NCI-H2081 (cell line): ENCODE measurements around the gene ZNF107.
"Not testable (repeated sequence)": the region's sequence is repeated elsewhere in the genome, so short reads cannot be mapped to it uniquely, and the experiment has no call there.

Source experiments
- DNase-seq, 2 experiments: peaks; one replicate each; lab custom pipeline; 2025; lab: John Stamatoyannopoulos, UW

The ZNF107 gene

GRCh38 chr7:64643566-64643965 lies 22.4 kb upstream of the ZNF107 start:
- no peak for DNase-seq

- no peak for DNase-seq
Observed at GRCh38 chr7:64651203-64651602, 14.7 kb upstream of the ZNF107 start.

- no peak for DNase-seq
Observed at GRCh38 chr7:64651632-64652165, 14.2 kb upstream of the ZNF107 start.

- no peak for DNase-seq
Observed at GRCh38 chr7:64653721-64654401, 12.1 kb upstream of the ZNF107 start.

- DNase-seq: no peak
Observed at GRCh38 chr7:64654796-64655548, 11.0 kb upstream of the ZNF107 start.

- no peak for DNase-seq
Observed at GRCh38 chr7:64655811-64656210, 10.1 kb upstream of the ZNF107 start.

- no peak for DNase-seq
Observed at GRCh38 chr7:64656489-64656888, 9.4 kb upstream of the ZNF107 start.

GRCh38 chr7:64662091-64662490 lies 3.8 kb upstream of the ZNF107 start:
- DNase-seq: not testable (repeated sequence)

- no peak for DNase-seq
Observed at GRCh38 chr7:64666663-64667050, 724 bp downstream of the ZNF107 start.

GRCh38 chr7:64667311-64667710 lies 1.4 kb downstream of the ZNF107 start:
- DNase-seq: no peak

- no peak for DNase-seq
Observed at GRCh38 chr7:64672414-64672813, 6.5 kb downstream of the ZNF107 start.

GRCh38 chr7:64685091-64685490 lies 19.2 kb downstream of the ZNF107 start:
- no peak for DNase-seq

GRCh38 chr7:64685741-64686140 lies 19.8 kb downstream of the ZNF107 start:
- DNase-seq: no peak

GRCh38 chr7:64686493-64687184 lies 20.7 kb downstream of the ZNF107 start:
- DNase-seq: no peak

GRCh38 chr7:64687249-64687648 lies 21.3 kb downstream of the ZNF107 start:
- DNase-seq: peak in 1 of 2 experiments; percentile 31

- DNase-seq: no peak
Observed at GRCh38 chr7:64688988-64689387, 23.1 kb downstream of the ZNF107 start.

GRCh38 chr7:64691831-64692230 lies 25.9 kb downstream of the ZNF107 start:
- no peak for DNase-seq

- not testable (repeated sequence) for DNase-seq
Observed at GRCh38 chr7:64697863-64698262, 31.9 kb downstream of the ZNF107 start.

GRCh38 chr7:64706625-64707292 lies 40.8 kb downstream of the ZNF107 start:
- no peak for DNase-seq

- DNase-seq: not testable (repeated sequence)
Observed at GRCh38 chr7:64717896-64718295, 52.0 kb downstream of the ZNF107 start.

GRCh38 chr7:64729089-64729848 lies 63.3 kb downstream of the ZNF107 start:
- no peak for DNase-seq
